Upper lobe of left lung (tissue), 4 donors: Measurements from ENCODE around the gene OLFML2B.

ENCODE experiments used
- POLR2A ChIP-seq, 4 donors: fragments of 450-650 bp; IDR thresholded peaks; one replicate each; pipeline ENCODE4 v1.5.1; 2016 to 2017; ENCODE audit warnings: antibody characterized with exemption in 4 of 4, mild to moderate bottlenecking in 2 of 4
- TF ChIP-seq, protein P1 (sequence below), 6 experiments: fragments of 450-650 bp in 4 of 6; fragments of 200-600 bp in 2 of 6; sonication (generic) in 2 of 6; IDR thresholded peaks; one replicate each; pipeline ENCODE4 v1.5.1; 2016 to 2019; ENCODE audit warnings: antibody characterized with exemption in 6 of 6

DNA sequence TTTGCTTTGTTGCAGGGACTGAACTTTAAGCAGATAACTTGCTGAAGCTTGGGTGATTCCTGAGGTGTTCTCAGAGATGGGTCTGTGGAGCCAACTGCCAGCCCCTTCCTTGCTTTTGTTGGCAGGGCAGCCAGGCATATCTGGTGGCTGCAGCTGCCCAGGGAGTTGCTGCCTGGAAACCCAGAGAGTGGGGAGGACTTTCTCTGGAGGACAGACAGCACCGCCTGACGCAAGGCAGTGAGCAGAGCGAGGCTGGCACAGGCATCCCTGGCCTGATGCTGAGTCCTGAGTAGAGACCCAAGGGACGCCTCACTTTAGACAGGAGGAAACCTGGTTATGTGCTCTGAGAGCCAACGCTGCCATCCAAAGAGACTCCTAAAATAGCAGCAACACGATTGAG is 9.8 kb upstream of the OLFML2B start:
- no peak for TF ChIP-seq POLR2A (IDR thresholded peaks at IDR 0.05)
- TF ChIP-seq, protein P1, sequence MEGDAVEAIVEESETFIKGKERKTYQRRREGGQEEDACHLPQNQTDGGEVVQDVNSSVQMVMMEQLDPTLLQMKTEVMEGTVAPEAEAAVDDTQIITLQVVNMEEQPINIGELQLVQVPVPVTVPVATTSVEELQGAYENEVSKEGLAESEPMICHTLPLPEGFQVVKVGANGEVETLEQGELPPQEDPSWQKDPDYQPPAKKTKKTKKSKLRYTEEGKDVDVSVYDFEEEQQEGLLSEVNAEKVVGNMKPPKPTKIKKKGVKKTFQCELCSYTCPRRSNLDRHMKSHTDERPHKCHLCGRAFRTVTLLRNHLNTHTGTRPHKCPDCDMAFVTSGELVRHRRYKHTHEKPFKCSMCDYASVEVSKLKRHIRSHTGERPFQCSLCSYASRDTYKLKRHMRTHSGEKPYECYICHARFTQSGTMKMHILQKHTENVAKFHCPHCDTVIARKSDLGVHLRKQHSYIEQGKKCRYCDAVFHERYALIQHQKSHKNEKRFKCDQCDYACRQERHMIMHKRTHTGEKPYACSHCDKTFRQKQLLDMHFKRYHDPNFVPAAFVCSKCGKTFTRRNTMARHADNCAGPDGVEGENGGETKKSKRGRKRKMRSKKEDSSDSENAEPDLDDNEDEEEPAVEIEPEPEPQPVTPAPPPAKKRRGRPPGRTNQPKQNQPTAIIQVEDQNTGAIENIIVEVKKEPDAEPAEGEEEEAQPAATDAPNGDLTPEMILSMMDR (IDR thresholded peaks at IDR 0.05), result no peak
